ENCODE results near the gene ATXN1.
"Not testable (repeated sequence)": the region's sequence is repeated elsewhere in the genome, so short reads cannot be mapped to it uniquely, and the experiment has no call there.

ATXN1 gene

DNA sequence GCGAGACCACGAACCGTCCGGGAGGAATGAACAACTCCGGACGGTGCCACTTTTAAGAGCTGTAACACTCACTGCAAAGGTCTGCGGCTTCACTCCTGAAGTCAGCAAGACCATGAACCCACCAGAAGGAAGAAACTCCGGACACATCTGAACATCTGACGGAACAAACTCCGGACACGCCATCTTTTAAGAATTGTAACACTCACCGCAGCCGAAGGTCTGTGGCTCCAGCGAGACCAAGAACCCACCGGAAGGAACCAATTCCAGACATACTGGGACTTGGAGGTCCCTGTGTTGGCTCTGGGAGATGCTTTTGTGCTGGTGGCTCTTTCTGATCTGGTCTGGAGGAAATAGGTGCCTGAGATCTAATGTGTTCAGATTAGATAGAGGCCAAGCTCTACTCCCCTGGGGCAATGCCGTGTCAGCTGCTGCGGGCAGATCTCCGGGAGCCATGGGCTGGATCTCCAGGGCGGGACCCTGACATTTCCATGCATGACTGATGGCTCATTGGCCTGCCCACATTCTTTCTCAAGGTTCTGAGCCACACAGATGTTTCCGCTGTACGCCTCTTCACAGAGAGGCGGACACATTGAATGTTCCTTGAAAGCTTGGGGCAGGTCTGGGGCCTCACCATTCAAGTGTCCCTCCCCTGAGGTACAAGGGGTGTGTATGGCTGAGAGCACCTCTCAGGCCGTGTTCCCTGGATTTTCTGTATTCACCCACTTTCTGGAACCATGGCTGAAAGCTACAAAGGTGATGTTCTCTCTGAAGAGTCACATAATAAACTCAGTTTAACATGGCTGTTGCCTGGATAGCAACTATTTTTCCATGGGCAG lies 493.6 kb downstream of the ATXN1 start:
- DNase-seq (ENCODE audit: low read depth in 1 of 2, low spot score in 1 of 2): no peak

DNA sequence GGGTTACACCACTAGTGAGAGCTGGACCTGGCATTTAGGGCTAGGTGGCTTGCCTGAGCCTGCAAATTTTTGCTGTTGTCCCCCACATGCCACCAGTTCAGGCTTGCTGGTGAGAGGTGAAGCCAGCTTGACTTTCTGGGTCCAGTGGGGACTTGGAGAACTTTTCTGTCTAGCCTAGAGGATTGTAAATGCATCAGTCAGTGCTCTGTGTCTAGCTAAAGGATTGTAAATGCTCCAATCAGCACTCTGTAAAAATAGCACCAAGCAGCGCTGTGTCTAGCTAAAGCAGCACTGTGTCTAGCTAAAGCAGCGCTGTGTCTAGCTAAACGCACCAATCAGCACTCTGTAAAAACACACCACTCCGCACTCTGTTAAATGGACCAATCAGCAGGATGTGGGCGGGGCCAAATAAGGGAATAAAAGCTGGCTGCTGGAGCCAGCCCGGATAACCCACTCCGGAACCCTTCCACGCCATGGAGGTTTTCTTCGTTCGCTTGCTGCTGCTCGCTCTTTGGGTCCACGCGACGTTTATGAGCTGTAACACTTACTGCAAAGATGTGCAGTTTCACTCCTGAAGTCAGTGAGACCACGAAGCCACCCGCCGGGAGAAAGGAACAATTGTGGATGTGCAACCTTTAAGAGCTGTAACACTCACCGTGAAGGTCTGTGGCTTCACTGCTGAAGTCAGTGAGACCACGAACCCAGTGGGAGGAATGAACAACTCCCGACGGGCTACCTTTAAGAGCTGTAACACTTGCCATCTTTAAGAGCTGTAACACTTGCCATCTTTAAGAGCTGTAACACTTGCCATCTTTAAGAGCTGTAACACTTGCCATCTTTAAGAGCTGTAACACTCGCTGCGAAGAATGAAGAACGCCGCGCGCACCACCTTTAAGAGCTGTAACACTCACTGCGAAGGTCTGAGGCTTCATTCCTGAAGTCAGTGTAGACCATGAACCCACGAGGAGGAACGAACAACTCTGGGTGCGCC lies 495.6 kb downstream of the ATXN1 start:
- no peak for DNase-seq (ENCODE audit: low read depth in 1 of 2, low spot score in 1 of 2)

DNA sequence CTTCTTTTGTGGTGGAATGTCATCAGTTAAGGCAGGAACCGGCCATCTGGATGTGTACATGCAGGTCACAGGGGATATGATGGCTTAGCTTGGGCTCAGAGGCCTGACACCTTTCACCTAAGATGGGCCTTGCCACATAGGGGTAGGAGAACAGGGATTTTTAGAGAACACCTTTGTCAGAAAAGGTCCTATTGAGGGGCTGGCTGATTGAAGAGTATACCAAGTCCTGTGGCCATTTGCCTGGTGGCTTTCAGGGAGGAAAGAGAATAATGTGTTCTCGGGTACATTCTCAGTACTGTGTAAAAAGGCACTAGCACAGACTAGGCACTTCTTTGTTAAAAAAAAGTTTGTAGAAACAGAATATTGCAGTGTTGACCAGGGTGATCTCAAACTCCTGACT lies 496.5 kb downstream of the ATXN1 start:
- no peak for DNase-seq (ENCODE audit: low read depth in 1 of 2, low spot score in 1 of 2)

DNA sequence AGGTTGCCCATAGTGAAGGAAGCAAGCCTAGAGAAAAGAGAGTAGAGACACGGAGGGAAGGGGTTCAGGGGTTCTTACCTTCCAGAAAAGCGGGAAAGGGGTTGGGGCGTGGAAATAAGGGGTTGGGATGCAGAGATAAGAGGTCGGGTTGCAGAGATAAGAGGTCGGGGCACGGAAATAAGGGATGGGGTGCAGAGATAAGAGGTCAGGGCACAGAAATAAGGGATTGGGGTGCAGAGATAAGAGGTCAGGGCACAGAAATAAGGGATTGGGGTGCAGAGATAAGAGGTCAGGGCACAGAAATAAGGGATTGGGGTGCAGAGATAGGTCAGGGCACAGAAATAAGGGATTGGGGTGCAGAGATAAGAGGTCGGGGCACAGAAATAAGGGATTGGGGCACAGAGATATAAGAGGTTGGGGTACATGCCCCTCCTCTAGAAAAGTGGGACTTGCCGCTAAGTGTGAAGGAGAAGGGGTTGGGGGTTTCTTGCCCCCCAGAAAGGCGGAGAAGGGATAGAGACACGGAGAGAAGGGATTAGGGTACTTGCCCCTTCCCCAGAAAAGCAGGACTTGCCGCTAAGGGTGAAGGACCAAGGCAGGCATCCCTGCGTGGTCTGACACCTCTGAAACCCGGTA lies 497.7 kb downstream of the ATXN1 start:
- not testable (repeated sequence) for DNase-seq (ENCODE audit: low read depth in 1 of 2, low spot score in 1 of 2)

DNA sequence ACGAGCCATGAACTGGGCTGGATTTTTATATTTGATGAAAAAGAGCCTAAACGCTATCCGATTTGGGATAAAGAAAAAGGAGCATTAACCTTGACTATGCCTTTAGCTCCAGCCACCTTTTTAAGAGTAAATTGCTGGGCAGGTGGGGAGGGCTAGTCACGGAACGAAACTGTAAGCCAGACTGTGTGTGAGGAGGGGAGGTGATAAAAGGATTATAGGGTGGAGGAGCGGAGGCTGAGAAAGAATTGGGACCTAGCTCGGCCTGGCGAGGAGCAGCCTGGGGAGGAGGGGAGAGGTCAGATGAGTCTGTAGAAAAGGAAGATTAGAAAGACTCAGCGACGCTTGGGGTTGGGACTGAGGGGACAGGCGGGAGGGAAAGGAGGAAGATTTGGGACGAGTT lies 498.5 kb downstream of the ATXN1 start:
- DNase-seq (ENCODE audit: low read depth in 1 of 2, low spot score in 1 of 2): not testable (repeated sequence)

DNA sequence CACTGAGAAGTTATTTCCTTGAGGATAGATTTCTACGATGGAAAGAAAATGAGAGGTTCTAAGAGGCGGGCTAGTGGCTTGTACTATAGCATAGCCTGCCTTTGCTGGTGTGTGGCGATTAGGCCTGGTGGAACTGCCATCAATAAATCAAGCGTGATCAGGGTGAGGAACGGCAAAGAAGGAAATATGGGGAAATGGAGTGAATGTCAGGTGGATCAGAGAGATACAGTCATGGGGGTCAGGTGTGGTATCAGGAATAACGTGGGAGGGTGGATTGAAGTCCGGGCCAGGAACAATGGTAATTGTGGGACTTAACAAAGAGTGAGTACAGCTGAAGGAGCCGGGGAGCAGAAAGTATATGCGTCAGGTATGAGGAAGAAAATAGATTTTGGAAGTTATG lies 500.7 kb downstream of the ATXN1 start:
- DNase-seq (ENCODE audit: low read depth in 1 of 2, low spot score in 1 of 2): not testable (repeated sequence)

DNA sequence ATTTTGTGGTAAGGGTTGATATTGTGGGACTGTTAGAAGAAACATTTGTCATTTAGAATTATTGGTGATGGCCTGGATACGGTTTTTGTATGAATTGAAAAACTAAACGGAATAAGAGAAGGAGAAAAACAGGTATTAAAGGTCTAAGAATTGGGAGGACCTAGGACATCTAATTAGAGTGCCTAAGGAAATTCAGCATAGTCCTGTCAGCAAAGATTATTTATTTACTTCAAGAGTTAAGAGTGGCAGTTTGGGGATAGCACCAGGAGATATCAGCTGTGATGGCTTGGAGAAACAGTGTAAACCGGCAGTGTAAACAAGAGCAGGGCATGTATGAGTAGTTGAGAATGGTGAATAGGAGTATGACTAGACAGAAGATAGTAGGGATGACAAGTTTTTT lies 501.7 kb downstream of the ATXN1 start:
- not testable (repeated sequence) for DNase-seq (ENCODE audit: low read depth in 1 of 2, low spot score in 1 of 2)

DNA sequence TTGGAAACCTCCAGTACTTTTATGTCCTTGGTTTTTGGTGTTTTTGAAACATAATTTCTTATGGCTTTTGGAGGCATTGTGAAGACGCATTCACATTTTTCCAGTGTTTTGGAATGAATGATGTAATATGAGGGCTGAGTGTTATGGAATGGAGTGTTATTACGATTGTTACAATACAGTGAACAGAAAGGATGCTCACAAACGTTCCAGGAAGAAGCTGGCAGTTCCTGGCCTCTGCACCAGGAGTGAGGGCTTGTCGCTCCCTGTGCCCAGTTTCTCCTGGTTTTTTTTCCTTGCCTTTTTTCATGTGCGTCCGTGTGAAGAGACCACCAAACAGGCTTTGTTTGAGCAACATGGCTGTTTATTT lies 502.6 kb downstream of the ATXN1 start:
- DNase-seq (ENCODE audit: low read depth in 1 of 2, low spot score in 1 of 2): no peak

DNA sequence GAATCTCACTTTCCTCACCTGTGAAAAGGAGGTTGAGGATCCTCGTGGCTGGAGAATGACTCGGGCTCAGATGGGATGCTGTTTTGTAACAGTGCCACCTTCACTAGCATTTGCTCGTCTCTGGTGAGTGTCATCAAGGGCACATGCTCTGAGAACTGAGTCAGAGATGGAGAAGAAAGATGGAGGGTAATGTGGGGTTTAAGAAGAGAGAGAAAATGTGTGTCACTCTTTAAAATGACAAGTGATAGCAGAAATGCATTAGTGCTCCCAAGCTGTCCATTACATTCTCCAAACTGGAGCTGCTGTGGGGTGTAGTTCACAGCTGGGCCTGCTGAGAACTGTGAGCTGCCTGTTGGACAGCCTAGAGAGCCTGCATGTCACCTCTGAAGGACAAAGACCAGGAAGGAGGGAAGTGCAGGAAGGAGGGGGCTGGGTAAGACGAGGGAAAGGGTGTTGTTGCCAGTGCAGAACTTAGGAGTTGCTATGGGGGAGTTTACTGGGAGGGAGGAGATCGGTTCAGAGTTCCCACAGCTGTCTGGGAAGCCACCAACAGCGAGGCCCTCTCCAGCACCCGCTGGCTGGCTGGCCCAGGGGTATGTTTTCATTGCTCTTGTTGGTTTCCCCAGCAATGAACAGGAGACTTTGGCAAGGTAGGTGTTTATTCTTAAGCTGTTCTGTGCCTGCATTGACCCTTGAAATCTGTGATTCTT lies 503.1 kb downstream of the ATXN1 start:
- no peak for DNase-seq (ENCODE audit: low read depth in 1 of 2, low spot score in 1 of 2)

DNA sequence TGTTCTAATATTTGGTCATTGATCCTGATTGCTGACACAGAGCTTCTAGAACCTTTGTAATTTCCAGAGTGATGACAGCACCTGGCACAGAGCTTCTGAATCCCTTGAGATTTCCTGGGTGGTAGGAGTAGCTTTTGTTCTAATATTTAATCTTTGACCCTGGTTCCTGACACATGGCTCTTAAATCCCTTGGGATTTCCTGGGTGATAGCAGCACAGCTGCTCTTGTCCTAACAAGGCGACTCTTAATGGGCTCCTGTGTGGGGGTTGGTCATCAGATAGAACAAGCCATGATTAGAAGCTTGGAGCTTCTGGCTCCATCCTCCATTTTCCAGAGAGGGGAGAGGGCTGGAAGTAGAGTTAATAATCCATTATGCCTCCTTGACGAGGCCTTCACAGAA lies 504.5 kb downstream of the ATXN1 start:
- no peak for DNase-seq (ENCODE audit: low read depth in 1 of 2, low spot score in 1 of 2)

DNA sequence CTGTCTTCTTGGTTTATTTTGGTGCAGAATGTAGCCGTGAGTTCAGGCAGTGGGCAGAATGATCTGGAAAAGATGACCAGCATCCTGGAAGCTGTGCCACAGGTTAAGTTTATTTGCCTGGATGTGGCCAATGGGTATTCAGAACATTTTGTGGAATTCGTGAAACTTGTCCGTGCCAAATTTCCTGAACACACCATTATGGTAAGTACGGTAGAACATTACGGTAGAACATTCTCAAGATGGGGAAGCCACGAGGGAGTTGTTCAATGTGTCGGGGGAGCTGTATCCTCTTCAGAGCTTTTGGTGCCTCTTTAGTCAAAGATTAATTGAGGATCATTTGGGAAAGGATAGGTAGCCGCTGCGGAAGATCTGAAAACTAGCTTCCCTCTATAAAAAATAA lies 506.7 kb downstream of the ATXN1 start:
- no peak for DNase-seq (ENCODE audit: low read depth in 1 of 2, low spot score in 1 of 2)

DNA sequence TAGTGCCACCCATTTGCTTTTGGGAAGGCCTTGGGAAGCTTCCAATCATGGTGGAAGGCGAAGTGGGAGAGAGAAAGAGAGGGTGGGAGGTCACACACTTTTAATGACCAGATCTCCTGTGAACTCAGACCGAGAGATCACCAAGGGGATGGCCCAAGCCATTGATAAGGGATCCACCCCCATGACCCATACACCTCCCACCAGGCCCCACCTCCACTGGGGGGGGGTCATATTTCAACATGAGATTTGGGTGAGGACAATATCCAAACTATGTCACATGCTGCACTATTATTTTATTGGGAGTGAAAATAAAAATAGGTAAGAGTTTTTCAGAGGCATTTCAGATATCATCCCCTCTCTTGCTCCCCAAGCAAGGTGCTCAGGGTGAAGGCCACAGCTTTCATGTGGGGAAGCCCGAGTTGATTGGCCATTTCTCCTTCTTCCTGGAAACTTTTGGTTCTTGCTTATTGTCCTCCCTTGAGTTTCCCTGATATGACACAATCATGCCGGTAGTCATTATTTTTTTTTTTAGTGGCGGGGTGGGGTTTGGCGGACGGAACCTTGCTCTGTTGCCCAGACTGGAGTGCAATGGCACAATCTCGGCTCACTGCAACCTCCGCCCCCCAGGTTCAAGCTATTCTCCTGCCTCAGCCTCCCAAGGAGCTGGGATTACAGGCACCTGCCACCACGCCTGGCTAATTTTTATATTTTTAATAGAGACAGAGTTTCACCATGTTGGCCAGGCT lies 507.7 kb downstream of the ATXN1 start:
- DNase-seq (ENCODE audit: low read depth in 1 of 2, low spot score in 1 of 2): no peak

DNA sequence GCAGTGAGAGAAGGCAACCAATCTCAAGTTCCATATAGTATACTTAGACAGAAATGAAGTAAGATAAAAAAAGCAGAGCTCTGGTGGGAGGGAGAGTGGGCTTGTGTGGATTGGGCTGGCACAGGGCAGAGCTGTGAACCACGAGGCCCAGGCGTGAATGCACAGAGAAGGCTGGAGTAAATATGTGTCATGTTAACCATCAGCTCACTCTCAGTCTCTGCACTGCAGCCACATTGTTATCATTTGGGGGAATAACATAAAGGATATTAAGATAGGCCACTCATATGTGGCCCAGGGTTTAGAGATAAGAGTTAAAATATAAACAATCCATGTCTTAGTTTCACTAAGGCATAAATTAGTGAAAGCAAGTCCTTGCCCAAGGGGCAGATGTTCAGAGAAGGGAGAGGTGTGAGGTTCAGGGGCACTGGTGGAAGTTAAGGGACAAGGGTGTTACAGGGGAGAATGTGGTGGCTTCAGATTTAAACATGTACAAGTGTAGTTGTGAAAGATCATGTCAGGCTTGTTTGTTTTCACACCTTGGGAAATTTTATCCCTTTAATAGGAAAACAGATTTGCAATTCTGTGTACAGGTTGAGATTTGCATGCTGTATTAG lies 508.5 kb downstream of the ATXN1 start:
- no peak for DNase-seq (ENCODE audit: low read depth in 1 of 2, low spot score in 1 of 2)

DNA sequence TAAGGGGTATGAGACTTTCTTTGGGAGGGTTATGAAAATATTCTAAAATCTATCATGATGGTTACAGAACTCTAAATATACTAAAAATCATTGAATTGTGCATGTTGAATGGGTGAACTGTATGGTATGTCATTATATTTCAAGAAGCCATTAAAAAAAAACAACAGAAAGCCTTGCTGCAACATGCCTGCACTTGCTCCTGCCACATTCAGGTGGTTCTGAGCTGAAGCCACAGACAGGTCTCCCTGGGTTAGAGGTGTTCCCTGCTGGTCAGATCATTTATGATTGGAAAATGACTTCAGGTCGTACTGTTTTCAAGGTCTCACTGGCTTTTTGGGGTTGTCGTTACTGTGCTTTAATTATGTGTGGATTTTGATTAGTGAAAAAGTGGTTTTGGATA lies 509.6 kb downstream of the ATXN1 start:
- DNase-seq (ENCODE audit: low read depth in 1 of 2, low spot score in 1 of 2): no peak

DNA sequence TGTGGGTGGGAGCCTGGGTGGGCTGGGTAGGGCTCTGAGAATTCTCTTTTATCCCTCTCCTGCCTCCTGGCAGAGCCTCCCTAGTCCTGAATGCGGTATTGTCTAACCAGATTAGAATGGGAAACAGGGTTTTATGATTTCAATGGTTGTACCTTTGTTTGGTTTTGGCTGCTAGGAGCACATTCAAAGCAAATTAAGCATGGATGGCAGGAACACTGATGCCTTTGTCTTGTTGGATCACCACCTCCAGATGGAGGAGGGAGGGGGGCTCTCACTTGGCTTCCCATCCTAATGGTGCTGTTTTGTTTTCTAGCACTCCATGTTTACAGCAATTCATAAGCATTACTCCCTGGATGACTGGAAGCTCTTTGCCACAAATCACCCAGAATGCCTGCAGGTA lies 511.3 kb downstream of the ATXN1 start:
- DNase-seq (ENCODE audit: low read depth in 1 of 2, low spot score in 1 of 2): no peak

Data from activated T-helper 1 cell treated with anti-CD3 and anti-CD28 coated beads, Interleukin-2, amount 50 U/mL, for 16 hours (primary cell).